HCT116 (cell line): Measurements from ENCODE around the gene FREY1.

Source experiments
- CBX3 ChIP-seq: IDR thresholded peaks from 2 replicates; pipeline ENCODE4 v1.6.1; 2012; ENCODE audit warnings: low read depth
- CTCF ChIP-seq, 3 experiments: fragments of 200-600 bp in 1 of 3; sonication (generic) in 1 of 3; IDR thresholded peaks in 2 of 3; conservative IDR thresholded peaks in 1 of 3; 2 replicates each; pipeline ENCODE4 v1.5.1; 2012 to 2017; ENCODE audit warnings: low read depth in 2 of 3, low read length in 2 of 3, antibody characterized with exemption in 1 of 3, borderline replicate concordance in 1 of 3, control low read depth in 1 of 3, mild to moderate bottlenecking in 1 of 3, mixed read lengths in 1 of 3, mixed run types in 1 of 3, moderate library complexity in 1 of 3; ENCODE audit not compliant: insufficient read depth in 1 of 3
- EZH2 ChIP-seq: fragments of 200-600 bp; sonication (generic); IDR thresholded peaks from 2 replicates; pipeline ENCODE4 v1.6.1; 2017; ENCODE audit warnings: antibody characterized with exemption, mixed run types
- EZH2phosphoT487 ChIP-seq: fragments of 200-600 bp; IDR thresholded peaks from 2 replicates; pipeline ENCODE4 v1.6.1; 2018; ENCODE audit warnings: antibody characterized with exemption, borderline replicate concordance
- MAX ChIP-seq: IDR thresholded peaks from 2 replicates; pipeline ENCODE4 v1.6.1; 2012
- POLR2A ChIP-seq: IDR thresholded peaks from 2 replicates; pipeline ENCODE4 v1.7.0; 2011; ENCODE audit warnings: borderline replicate concordance; ENCODE audit not compliant: insufficient read depth, insufficient read length; ENCODE audit errors: extremely low read depth
- POLR2AphosphoS5 ChIP-seq: IDR thresholded peaks from 2 replicates; pipeline ENCODE4 v1.6.1; 2011; ENCODE audit warnings: mild to moderate bottlenecking, low read depth, low read length, moderate library complexity
- RAD21 ChIP-seq: IDR thresholded peaks from 2 replicates; pipeline ENCODE4 v1.6.1; 2012; ENCODE audit warnings: low read depth, mild to moderate bottlenecking
- REST ChIP-seq: IDR thresholded peaks from 2 replicates; pipeline ENCODE4 v1.6.1; 2012; ENCODE audit warnings: low read depth
- YY1 ChIP-seq: IDR thresholded peaks from 2 replicates; pipeline ENCODE4 v1.6.1; 2011; ENCODE audit warnings: low read length, low read depth, moderate library complexity, mild to moderate bottlenecking; ENCODE audit not compliant: insufficient replicate concordance; ENCODE audit errors: extremely low read depth
- ZFX ChIP-seq: fragments of 450-650 bp; IDR thresholded peaks from 2 replicates; pipeline ENCODE4 v1.6.1; 2017
- ZNF274 ChIP-seq: fragments of 200-500 bp; sonication (Bioruptor generic); IDR thresholded peaks from 2 replicates; pipeline ENCODE4 v1.6.1; 2014; ENCODE audit warnings: mild to moderate bottlenecking, low read depth, low read length, inconsistent platforms

- TF ChIP-seq ZNF274 (no peak), EZH2 (no peak), CTCF (IDR thresholded peaks at IDR 0.05 in 2 of 3, conservative IDR thresholded peaks at IDR 0.05 in 1 of 3; ENCODE audit: borderline replicate concordance in 1 of 3, insufficient read depth in 1 of 3, low read depth in 2 of 3, low read length in 2 of 3) (no peak), POLR2AphosphoS5 (no peak), RAD21 (no peak), CBX3 (no peak), POLR2A (no peak), REST (no peak), YY1 (no peak), EZH2phosphoT487 (no peak), ZFX (no peak), MAX (no peak)
Observed at GRCh38 chr11:45881708-45882368, 25.2 kb downstream of the FREY1 start.
